ENCODE measurements around the gene AUTS2.

DNA sequence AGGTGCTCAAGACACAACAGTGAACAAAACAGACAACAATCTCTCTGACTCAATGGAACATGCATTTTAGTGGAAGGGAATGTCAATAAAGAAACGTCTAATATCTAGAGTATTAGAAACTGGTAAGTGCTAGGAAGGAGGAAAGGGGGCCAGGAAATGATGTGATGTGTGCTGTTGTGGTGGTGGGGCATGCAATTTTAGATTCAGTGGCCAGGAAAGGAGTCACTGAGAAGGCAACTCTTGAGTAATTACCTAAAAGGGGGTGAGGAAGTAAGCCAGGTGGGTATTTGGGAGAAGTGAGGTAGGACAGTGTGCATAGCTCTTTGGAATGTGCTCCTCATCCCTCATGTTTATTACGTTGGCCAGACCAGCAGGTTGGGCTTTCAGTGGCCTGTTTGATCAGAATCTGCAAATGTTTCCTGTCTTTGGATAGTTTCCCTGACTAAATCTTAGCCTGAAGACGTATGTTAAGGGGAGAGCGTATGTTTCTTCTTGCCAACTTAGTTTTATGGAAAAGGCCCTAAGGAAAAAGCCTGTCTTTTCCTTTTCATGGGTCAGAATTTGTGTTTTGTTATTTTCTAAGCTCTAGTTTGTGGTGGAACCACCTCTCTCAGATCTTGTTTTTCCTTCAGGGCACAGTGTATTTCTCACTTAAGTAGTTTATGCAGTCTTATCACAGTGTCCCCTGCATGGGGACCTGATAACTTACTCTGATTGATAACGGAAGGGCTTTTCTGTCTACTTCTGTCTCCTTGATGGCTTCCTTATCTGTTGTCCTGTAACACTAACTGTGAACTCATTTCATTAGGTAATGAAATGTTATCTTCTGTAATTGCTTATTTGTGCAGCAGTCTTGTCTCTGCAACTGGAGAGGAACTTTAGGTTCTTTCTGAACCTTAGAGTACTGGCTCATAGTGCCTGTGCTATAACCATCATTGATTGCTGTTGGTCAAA is 203.7 kb downstream of the AUTS2 start:
- TF ChIP-seq TAF1 (conservative IDR thresholded peaks at IDR 0.05) (no peak), SP1 (IDR thresholded peaks at IDR 0.05) (no peak), RXRA (IDR thresholded peaks at IDR 0.05) (no peak), YY1 (IDR thresholded peaks at IDR 0.05) (no peak), HNF4G (IDR thresholded peaks at IDR 0.05) (no peak), JUND (IDR thresholded peaks at IDR 0.05) (no peak), RAD21 (IDR thresholded peaks at IDR 0.05) (no peak), GABPA (IDR thresholded peaks at IDR 0.05 in 1 of 2, conservative IDR thresholded peaks at IDR 0.05 in 1 of 2) (no peak), FOXA1 (IDR thresholded peaks at IDR 0.05) (no peak)
- TF ChIP-seq, protein P1, sequence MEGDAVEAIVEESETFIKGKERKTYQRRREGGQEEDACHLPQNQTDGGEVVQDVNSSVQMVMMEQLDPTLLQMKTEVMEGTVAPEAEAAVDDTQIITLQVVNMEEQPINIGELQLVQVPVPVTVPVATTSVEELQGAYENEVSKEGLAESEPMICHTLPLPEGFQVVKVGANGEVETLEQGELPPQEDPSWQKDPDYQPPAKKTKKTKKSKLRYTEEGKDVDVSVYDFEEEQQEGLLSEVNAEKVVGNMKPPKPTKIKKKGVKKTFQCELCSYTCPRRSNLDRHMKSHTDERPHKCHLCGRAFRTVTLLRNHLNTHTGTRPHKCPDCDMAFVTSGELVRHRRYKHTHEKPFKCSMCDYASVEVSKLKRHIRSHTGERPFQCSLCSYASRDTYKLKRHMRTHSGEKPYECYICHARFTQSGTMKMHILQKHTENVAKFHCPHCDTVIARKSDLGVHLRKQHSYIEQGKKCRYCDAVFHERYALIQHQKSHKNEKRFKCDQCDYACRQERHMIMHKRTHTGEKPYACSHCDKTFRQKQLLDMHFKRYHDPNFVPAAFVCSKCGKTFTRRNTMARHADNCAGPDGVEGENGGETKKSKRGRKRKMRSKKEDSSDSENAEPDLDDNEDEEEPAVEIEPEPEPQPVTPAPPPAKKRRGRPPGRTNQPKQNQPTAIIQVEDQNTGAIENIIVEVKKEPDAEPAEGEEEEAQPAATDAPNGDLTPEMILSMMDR (IDR thresholded peaks at IDR 0.05; ENCODE audit: low read depth, low read length, missing input control) = no peak
- TF ChIP-seq, protein P2, sequence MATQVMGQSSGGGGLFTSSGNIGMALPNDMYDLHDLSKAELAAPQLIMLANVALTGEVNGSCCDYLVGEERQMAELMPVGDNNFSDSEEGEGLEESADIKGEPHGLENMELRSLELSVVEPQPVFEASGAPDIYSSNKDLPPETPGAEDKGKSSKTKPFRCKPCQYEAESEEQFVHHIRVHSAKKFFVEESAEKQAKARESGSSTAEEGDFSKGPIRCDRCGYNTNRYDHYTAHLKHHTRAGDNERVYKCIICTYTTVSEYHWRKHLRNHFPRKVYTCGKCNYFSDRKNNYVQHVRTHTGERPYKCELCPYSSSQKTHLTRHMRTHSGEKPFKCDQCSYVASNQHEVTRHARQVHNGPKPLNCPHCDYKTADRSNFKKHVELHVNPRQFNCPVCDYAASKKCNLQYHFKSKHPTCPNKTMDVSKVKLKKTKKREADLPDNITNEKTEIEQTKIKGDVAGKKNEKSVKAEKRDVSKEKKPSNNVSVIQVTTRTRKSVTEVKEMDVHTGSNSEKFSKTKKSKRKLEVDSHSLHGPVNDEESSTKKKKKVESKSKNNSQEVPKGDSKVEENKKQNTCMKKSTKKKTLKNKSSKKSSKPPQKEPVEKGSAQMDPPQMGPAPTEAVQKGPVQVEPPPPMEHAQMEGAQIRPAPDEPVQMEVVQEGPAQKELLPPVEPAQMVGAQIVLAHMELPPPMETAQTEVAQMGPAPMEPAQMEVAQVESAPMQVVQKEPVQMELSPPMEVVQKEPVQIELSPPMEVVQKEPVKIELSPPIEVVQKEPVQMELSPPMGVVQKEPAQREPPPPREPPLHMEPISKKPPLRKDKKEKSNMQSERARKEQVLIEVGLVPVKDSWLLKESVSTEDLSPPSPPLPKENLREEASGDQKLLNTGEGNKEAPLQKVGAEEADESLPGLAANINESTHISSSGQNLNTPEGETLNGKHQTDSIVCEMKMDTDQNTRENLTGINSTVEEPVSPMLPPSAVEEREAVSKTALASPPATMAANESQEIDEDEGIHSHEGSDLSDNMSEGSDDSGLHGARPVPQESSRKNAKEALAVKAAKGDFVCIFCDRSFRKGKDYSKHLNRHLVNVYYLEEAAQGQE (IDR thresholded peaks at IDR 0.05) = no peak
- TF ChIP-seq, protein P3, sequence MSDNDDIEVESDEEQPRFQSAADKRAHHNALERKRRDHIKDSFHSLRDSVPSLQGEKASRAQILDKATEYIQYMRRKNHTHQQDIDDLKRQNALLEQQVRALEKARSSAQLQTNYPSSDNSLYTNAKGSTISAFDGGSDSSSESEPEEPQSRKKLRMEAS (IDR thresholded peaks at IDR 0.05) = no peak
- TF ChIP-seq, protein P4, sequence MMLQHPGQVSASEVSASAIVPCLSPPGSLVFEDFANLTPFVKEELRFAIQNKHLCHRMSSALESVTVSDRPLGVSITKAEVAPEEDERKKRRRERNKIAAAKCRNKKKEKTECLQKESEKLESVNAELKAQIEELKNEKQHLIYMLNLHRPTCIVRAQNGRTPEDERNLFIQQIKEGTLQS (IDR thresholded peaks at IDR 0.05) = no peak
- TF ChIP-seq, protein P5, sequence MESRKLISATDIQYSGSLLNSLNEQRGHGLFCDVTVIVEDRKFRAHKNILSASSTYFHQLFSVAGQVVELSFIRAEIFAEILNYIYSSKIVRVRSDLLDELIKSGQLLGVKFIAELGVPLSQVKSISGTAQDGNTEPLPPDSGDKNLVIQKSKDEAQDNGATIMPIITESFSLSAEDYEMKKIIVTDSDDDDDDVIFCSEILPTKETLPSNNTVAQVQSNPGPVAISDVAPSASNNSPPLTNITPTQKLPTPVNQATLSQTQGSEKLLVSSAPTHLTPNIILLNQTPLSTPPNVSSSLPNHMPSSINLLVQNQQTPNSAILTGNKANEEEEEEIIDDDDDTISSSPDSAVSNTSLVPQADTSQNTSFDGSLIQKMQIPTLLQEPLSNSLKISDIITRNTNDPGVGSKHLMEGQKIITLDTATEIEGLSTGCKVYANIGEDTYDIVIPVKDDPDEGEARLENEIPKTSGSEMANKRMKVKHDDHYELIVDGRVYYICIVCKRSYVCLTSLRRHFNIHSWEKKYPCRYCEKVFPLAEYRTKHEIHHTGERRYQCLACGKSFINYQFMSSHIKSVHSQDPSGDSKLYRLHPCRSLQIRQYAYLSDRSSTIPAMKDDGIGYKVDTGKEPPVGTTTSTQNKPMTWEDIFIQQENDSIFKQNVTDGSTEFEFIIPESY (IDR thresholded peaks at IDR 0.05) = no peak
